Activated naive CD8-positive, alpha-beta T cell (primary cell): Measurements from ENCODE around the gene MXD4.
A peak's percentile ranks its signal among the peaks of the same experiment; 100 is the strongest.

Experiments
- H3K27ac Mint-ChIP-seq: one replicate; pipeline ENCODE4 v1.8.0; 2021; ENCODE audit warnings: mixed read lengths
- H3K27me3 Mint-ChIP-seq: one replicate; pipeline ENCODE4 v1.8.0; 2021; ENCODE audit warnings: mixed read lengths
- H3K36me3 Mint-ChIP-seq: one replicate; pipeline ENCODE4 v1.8.0; 2021; ENCODE audit warnings: mixed read lengths
- H3K4me1 Mint-ChIP-seq: one replicate; pipeline ENCODE4 v1.8.0; 2021; ENCODE audit warnings: low read depth, mixed read lengths
- H3K4me3 Mint-ChIP-seq: one replicate; pipeline ENCODE4 v1.8.0; 2021; ENCODE audit warnings: mild to moderate bottlenecking, mixed read lengths
- H3K9me3 Mint-ChIP-seq: one replicate; pipeline ENCODE4 v1.8.0; 2021; ENCODE audit warnings: low read depth, mixed read lengths

The MXD4 gene, protein sequence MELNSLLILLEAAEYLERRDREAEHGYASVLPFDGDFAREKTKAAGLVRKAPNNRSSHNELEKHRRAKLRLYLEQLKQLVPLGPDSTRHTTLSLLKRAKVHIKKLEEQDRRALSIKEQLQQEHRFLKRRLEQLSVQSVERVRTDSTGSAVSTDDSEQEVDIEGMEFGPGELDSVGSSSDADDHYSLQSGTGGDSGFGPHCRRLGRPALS

GRCh38 chr4:2261853-2262144, at the start of gene MXD4:
MXD4 (minus strand) TSS chr4:2262109; CDS start chr4:2261980, 129 bp downstream.
- no peak within 1 kb of the TSS for H3K27ac Mint-ChIP-seq
- H3K4me3 Mint-ChIP-seq: peak within 1 kb of the TSS; percentile 66
- no peaks in the 10 kb centered on the region for H3K36me3 Mint-ChIP-seq
- H3K9me3 Mint-ChIP-seq: no peaks in the 10 kb centered on the region
- H3K27me3 Mint-ChIP-seq: no peaks in the 10 kb centered on the region
- peaks cover 3% of the 10 kb centered on the region for H3K4me1 Mint-ChIP-seq

GRCh38 chr4:2306773-2307410, 45.0 kb upstream of the MXD4 start:
- H3K27ac Mint-ChIP-seq: no peak overlapping the region
- no peaks in the 10 kb centered on the region for H3K4me1 Mint-ChIP-seq
- H3K9me3 Mint-ChIP-seq: peaks cover 15% of the 10 kb centered on the region
- no peak overlapping the region for H3K4me3 Mint-ChIP-seq
- H3K27me3 Mint-ChIP-seq: no peaks in the 10 kb centered on the region
- peaks cover 21% of the 10 kb centered on the region for H3K36me3 Mint-ChIP-seq

GRCh38 chr4:2305766-2306501, 44.0 kb upstream of the MXD4 start:
- H3K4me1 Mint-ChIP-seq: no peaks in the 10 kb centered on the region
- no peak overlapping the region for H3K4me3 Mint-ChIP-seq
- H3K36me3 Mint-ChIP-seq: peaks cover 21% of the 10 kb centered on the region
- no peak overlapping the region for H3K27ac Mint-ChIP-seq
- peaks cover 15% of the 10 kb centered on the region for H3K9me3 Mint-ChIP-seq
- H3K27me3 Mint-ChIP-seq: no peaks in the 10 kb centered on the region

DNA sequence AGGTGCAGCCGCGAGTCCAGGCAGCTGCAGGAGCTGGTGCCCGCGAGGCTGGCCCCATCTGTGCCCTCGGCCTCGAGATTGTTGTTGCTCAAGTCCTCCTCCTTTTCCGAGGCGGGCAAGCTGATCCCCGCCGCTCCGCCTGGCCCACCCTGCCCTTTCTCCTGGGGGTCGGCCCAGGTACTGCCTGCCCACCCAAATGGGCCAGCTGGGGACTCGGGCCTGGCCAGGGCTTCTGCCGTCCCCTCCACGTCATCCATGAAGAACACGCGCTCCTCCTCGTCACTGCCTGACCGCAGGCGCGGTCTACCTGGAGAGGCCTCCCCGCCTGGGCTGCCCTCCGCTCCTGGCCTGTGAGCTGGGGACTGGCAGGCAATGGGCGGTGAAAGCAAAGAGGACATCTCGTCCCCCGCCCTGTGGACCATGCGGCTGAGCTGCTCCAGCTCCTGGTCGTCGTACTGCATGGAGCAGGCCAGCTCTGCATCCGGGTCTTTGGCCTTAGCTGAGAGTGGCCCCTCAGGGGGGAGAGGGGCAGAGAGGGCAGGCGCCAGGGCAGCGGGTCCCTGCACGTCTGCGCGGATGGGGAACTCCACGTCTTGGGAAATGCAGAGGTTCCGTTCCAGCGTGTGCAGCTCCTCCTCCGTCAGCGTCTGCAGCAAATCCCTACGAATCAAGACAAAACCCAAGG, 43.1 kb upstream of the MXD4 start:
- peaks cover 14% of the 10 kb centered on the region for H3K36me3 Mint-ChIP-seq

GRCh38 chr4:2304321-2304876, 42.5 kb upstream of the MXD4 start:
- no peak overlapping the region for H3K4me3 Mint-ChIP-seq
- peaks cover 13% of the 10 kb centered on the region for H3K9me3 Mint-ChIP-seq
- no peaks in the 10 kb centered on the region for H3K27me3 Mint-ChIP-seq
- no peaks in the 10 kb centered on the region for H3K4me1 Mint-ChIP-seq
- peaks cover 11% of the 10 kb centered on the region for H3K36me3 Mint-ChIP-seq
- H3K27ac Mint-ChIP-seq: no peak overlapping the region

More for the DNA sequence above, 43.1 kb upstream of the MXD4 start:
- Mint-ChIP-seq H3K27me3 (no peaks in the 10 kb centered on the region), H3K27ac (no peak overlapping the region), H3K4me1 (no peaks in the 10 kb centered on the region), H3K9me3 (peaks cover 15% of the 10 kb centered on the region), H3K4me3 (no peak overlapping the region)

DNA sequence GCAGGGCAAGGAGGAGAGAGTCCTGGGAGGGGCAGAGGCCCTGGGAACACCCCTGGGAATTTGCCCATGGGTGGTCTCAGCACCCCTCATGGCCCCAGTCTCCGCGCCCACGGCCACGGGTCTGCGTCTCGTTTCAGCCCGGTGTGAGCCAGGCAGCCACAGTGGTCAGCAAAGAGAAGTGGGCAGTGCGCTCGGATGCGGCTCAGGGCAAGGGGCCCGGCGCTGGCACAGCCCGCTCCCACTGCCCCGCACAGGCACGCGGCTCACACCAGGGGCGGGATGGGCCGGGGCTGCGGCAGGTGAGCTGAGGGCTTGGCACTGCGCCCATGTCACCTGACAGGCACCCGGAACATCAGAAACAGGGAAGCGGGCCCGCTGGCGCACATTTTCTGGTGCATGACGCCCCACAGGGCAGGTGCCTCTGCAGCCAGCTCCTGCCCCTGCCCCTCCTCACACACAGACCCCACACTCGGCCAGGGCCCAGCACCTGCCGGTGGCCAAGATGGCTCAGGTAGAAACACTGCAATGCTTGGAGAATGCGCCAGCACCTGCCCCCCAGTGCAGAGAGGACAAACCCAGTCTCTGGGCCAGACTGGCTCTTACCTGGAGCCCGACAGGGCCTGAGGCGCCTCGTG, 41.9 kb upstream of the MXD4 start:
- no peak overlapping the region for H3K27ac Mint-ChIP-seq
- H3K9me3 Mint-ChIP-seq: peaks cover 10% of the 10 kb centered on the region
- H3K27me3 Mint-ChIP-seq: no peaks in the 10 kb centered on the region
- H3K4me3 Mint-ChIP-seq: no peak overlapping the region
- peaks cover 9% of the 10 kb centered on the region for H3K36me3 Mint-ChIP-seq
- H3K4me1 Mint-ChIP-seq: peaks cover 2% of the 10 kb centered on the region

DNA sequence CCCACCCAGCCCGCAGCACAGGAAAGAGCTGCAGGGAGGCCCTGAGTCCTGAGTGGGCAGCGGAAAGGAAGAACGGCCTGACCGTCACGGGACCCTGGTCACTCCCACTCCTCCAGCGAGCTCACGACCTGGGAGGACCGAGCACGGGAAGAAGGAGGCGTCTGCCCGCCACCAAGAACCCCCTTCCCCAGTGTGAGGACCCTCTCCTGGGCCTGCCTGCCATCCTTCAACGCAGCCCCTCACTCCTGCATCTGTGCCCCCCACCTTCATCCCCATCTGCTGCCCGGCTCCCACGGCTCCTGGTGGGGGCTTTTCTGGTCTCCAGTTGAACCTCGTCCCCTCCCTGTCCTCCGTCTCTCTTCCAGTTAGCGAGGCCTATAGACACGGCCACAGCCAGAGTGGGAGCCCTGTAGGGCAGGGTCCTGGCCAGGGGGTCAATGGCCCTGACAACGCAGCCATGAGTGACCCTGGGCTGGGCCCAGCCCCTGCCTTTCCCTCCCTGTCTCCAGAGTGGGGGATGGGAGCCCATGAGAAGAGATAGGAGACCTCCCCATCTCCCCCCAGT, 41.3 kb upstream of the MXD4 start:
- H3K27me3 Mint-ChIP-seq: no peaks in the 10 kb centered on the region
- peaks cover 9% of the 10 kb centered on the region for H3K36me3 Mint-ChIP-seq
- H3K27ac Mint-ChIP-seq: no peak overlapping the region
- H3K9me3 Mint-ChIP-seq: peaks cover 10% of the 10 kb centered on the region
- no peak overlapping the region for H3K4me3 Mint-ChIP-seq
- peaks cover 5% of the 10 kb centered on the region for H3K4me1 Mint-ChIP-seq

GRCh38 chr4:2302387-2303119, 40.6 kb upstream of the MXD4 start:
- Mint-ChIP-seq H3K4me1 (peaks cover 12% of the 10 kb centered on the region), H3K27ac (no peak overlapping the region), H3K27me3 (no peaks in the 10 kb centered on the region), H3K9me3 (peaks cover 10% of the 10 kb centered on the region), H3K4me3 (no peak overlapping the region), H3K36me3 (peaks cover 4% of the 10 kb centered on the region)

DNA sequence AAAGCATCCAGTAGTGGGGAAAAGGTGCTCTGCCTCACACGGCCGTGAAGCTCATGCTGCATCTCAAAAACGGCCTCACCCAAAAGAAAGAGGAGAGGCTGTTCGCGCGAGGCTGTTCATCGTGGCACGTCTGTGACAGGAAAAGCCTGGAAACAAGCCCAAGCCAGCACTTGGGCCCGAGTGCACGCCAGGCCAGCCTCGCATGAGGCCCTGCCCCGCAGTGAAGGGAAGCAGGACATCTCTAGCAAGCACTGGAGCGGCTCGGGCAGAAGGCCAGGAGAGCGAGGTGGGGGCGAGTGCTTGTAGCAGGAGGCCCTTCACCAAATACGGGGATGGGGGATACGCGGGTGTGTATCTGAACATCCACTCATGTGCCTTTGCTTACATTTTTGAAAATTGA, 39.9 kb upstream of the MXD4 start:
- Mint-ChIP-seq H3K27me3 (no peaks in the 10 kb centered on the region), H3K4me1 (peaks cover 17% of the 10 kb centered on the region), H3K9me3 (peaks cover 5% of the 10 kb centered on the region), H3K36me3 (peaks cover 2% of the 10 kb centered on the region), H3K4me3 (no peak overlapping the region), H3K27ac (no peak overlapping the region)

- no peak overlapping the region for H3K27ac Mint-ChIP-seq
- H3K4me1 Mint-ChIP-seq: peaks cover 20% of the 10 kb centered on the region
- H3K9me3 Mint-ChIP-seq: no peaks in the 10 kb centered on the region
- no peaks in the 10 kb centered on the region for H3K36me3 Mint-ChIP-seq
- H3K27me3 Mint-ChIP-seq: no peaks in the 10 kb centered on the region
- no peak overlapping the region for H3K4me3 Mint-ChIP-seq
These were observed 39.3 kb upstream of the MXD4 start for GRCh38 chr4:2301225-2301642.

DNA sequence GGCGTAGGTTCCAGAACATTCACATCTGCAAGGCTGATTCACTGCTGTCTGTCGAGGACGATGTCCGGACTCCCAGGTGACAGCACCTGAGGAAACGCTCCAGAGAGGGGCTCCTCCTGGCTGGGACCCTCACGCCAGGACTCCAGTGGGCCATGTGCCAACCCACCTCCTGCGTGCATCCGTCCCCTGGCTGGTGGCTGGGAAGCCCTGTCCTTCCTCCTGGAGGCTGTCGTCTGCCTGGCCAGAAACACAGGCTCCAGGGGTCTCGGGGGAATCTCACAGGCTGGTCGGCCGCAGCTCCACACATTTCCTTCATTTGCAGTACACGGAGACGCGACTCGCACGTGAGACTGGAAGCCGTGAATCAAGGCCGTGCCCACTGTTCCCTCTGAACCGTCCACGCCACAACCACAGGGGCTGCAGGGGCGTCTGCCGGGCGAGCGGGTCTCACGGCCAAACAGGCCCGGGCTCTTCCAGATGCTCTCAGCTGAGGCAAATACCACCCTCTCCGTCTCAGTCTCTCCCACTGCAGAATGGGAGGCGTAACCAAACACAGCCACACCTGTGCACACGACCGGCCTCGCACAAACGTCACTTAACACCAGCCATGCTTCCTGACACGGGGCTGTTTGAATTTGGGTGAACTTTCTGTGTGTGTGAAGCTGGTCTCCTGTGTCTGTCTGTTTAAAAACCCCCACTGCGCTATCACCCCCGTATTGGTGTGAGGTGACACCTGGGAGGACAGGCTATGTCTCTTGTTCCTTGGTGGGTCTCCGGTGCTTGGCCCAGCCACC, 38.7 kb upstream of the MXD4 start:
- Mint-ChIP-seq H3K4me3 (no peak overlapping the region), H3K27me3 (no peaks in the 10 kb centered on the region), H3K36me3 (no peaks in the 10 kb centered on the region), H3K27ac (no peak overlapping the region), H3K4me1 (peaks cover 26% of the 10 kb centered on the region), H3K9me3 (no peaks in the 10 kb centered on the region)

- Mint-ChIP-seq H3K27ac (no peak overlapping the region), H3K4me1 (peaks cover 34% of the 10 kb centered on the region), H3K27me3 (no peaks in the 10 kb centered on the region), H3K9me3 (no peaks in the 10 kb centered on the region), H3K4me3 (no peak overlapping the region), H3K36me3 (no peaks in the 10 kb centered on the region)
These were observed 37.9 kb upstream of the MXD4 start for GRCh38 chr4:2299794-2300193.

DNA sequence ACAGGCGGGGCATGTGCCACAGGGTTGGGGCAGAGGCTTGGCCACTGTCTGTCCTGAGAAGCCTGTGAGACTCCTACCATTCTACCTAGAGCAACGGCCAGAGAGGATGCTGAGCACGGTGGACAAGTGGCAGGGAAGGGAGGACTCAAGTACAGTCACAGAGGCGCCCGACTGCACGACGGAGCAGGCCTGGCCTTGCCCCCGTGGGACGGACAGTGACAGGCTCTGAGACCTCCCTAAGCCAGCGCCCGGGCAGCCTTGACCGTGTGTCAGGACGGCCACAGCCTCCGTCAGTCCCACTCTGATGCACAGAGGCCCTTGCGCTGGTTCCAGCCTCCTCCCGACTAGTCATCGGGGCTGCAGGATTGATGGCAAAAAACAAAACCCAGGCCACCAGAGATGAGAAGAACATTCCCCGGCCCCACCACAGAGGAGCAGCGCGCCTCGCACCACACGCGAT, 36.7 kb upstream of the MXD4 start:
- Mint-ChIP-seq H3K27ac (no peak overlapping the region), H3K4me1 (peaks cover 41% of the 10 kb centered on the region), H3K4me3 (no peak overlapping the region), H3K27me3 (no peaks in the 10 kb centered on the region), H3K9me3 (no peaks in the 10 kb centered on the region), H3K36me3 (peaks cover 2% of the 10 kb centered on the region)
